CD4-positive, alpha-beta T cell treated with Interleukin-17A for 1 hour (primary cell): ENCODE results near the gene SUGP1.
A peak's percentile ranks its signal among the peaks of the same experiment; 100 is the strongest.
"Not testable (repeated sequence)": the region's sequence is repeated elsewhere in the genome, so short reads cannot be mapped to it uniquely, and the experiment has no call there.

Experiments used
- DNase-seq: peaks from one replicate; pipeline ENCODE4 v3.0.0-alpha.2; 2020

SUGP1 gene, protein sequence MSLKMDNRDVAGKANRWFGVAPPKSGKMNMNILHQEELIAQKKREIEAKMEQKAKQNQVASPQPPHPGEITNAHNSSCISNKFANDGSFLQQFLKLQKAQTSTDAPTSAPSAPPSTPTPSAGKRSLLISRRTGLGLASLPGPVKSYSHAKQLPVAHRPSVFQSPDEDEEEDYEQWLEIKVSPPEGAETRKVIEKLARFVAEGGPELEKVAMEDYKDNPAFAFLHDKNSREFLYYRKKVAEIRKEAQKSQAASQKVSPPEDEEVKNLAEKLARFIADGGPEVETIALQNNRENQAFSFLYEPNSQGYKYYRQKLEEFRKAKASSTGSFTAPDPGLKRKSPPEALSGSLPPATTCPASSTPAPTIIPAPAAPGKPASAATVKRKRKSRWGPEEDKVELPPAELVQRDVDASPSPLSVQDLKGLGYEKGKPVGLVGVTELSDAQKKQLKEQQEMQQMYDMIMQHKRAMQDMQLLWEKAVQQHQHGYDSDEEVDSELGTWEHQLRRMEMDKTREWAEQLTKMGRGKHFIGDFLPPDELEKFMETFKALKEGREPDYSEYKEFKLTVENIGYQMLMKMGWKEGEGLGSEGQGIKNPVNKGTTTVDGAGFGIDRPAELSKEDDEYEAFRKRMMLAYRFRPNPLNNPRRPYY

GRCh38 chr19:19320361-19321140, at the start of gene SUGP1, which contains the start of gene MAU2:
Gene SUGP1 (minus strand): TSS chr19:19320509. CDS start chr19:19320496, 13 bp downstream.
Gene MAU2 (plus strand): TSS chr19:19320829. CDS start chr19:19320860, 31 bp downstream.
- DNase-seq: peak; percentile 92

- DNase-seq: no peak
Observed at GRCh38 chr19:19368087-19368486, 47.8 kb upstream of the SUGP1 start.

GRCh38 chr19:19366434-19367396, 46.4 kb upstream of the SUGP1 start:
- peak; percentile 81 for DNase-seq

GRCh38 chr19:19362075-19362474, 41.8 kb upstream of the SUGP1 start:
- no peak for DNase-seq

DNA sequence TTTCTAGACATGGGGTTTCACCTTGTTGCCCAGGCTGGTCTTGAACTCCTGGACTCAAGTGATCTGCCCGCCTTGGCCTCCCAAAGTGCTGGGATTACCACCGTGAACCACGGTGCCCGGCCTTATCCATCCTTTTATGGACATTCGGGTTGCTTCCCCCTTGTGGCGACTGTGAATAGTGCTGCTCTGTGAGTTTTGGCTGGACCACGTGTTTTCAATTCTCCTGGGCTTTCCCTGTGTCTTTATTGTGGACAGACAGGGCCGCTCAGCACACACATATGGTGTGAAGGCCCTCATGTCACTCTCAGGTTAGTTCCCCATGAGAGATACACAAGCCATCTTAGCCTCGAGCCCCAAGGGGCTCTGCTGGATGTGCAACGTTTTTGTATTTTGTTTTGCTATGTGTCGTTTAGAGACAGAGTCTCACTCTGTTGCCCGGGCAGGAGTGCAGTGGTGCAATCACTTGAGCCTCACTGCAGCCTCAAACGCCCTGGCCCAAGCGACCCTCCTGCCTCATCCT, 40.8 kb upstream of the SUGP1 start:
- DNase-seq: peak; percentile 87

DNA sequence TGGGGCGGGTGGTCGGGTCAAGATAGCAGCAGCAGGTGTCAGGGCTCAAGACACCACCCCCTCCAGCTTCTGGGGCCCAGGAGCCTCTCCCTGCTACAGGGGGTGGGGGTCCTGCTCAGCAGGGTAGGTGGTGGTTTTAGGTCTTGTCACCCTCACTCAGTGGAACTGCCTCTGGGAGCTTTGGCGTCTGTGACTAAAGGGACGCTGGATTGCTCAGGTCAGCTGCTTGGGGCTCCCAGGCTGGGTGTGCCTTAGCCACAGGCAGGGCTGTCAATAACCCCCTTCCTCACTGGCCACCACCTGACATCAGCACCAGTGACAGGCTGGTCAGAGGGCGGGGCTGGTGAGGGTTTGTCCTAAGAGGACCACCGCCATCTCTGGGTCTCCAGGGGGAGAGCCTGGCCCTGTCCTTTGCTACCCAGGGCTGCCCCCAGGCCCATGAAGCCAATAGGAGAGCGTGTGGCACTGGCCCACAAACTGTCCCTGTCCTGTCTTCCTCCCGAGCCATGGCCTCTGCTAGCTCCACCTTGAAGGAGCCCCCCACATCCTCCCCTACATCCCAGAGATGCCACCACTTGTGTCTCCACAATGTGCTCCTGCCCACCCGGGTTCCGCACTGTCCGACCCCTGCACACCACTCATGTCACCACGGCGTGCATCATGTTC, 36.7 kb upstream of the SUGP1 start:
- DNase-seq: no peak

DNA sequence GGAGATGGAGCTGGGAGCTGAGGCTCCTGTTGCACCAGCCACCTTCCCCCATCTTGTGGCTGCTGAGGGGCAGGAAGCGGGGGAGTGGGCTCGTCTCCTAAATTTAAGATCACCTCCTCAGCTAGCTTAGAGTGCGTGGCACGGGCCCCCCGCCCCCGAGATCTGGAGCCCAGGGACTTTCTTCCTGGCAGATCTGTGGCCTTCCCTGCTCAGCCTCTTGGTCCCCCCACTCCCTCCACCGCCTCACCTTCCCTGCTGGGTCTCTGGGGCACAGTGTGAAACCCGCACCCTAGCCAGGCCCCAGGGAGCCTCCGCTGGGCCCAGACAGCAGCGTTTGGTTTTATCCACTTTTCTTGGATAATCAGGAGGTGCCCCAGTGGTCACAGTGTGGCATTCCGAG, 36.2 kb upstream of the SUGP1 start:
- no peak for DNase-seq

DNA sequence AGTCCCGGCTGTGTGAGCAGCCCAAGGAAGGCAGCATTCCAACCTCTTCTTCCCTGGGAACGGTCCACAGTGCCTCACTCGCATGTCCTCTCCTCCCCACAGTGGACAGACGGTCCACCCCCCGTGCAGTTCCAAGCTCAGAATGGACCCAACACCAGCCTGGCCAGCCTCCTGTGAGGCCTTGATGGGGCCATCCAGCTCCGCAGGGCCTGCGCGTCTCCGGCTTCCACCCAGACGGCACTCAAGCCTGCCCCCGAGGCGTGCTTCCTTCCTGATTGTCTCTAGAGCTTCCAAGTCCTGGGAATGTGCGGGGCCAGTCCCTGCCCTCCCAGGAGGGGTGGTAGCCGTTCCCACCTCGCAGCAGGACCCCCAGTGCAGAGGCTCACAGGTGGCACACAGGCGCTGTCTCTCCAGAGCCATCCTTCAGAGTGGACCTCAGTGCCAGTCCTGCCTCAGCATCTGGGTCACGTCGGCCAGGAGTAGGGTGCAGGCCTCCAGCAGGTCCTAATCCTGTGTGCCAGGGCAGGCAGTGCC, 35.4 kb upstream of the SUGP1 start:
- no peak for DNase-seq

DNA sequence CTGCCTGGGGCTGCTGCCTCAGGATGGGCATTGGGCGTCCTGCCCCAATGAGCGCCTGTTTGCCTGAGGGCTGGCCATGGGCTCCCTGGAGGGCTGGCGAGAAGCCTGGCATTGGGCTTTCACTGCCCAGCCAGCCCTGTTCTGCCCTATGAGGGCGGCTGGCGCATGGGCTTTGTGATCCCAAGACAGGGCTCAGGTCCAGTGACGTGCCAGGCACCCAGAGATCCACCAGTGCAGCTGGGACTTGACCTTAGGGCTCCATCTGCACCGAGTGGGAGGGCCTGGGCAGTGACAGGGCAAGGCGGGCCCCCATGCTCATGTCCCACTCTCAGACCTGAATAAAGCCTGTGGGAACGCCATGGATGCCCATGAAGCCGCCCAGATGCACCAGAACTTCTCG, 34.6 kb upstream of the SUGP1 start:
- DNase-seq: no peak

- DNase-seq: no peak
Observed at GRCh38 chr19:19354007-19354406, 33.7 kb upstream of the SUGP1 start.

GRCh38 chr19:19352823-19353222, 32.5 kb upstream of the SUGP1 start:
- DNase-seq: no peak

GRCh38 chr19:19350756-19351155, 30.4 kb upstream of the SUGP1 start:
- not testable (repeated sequence) for DNase-seq

- no peak for DNase-seq
Observed at GRCh38 chr19:19349365-19349764, 29.1 kb upstream of the SUGP1 start.

- DNase-seq: no peak
Observed at GRCh38 chr19:19348266-19348665, 28.0 kb upstream of the SUGP1 start.

DNA sequence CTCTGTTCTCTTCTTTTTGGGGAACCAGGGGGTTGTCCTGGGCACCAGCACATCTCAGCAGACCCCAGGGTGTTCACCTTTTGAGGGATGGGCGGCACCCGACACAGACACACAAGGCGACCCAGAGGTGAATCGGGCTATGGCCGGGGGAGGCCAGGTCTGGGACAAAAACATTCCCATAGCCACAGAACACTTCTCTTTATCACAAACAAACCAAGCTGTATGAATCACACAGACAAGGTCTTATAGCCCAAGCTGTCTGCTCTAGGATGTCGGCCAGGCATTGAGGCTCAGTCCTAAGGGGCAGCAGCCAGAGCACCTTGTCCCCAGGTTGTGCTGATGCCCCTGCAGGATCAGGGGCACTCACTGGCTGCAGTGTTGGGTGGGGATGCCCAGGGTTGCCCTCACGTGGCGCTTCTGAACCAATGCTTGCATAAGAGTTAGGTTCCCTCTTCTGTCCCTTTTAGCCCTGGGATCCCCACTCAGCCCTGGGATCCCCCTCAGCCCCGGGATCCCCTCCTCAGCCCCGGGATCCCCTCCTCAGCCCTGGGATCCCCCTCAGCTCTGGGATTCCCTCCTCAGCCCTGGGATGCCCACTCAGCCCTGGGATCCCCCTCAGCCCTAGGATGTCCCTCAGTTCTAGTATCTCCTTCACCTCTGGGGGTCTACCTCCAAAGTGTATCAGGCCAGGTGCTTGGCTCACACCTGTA, 27.2 kb upstream of the SUGP1 start:
- DNase-seq: no peak

DNA sequence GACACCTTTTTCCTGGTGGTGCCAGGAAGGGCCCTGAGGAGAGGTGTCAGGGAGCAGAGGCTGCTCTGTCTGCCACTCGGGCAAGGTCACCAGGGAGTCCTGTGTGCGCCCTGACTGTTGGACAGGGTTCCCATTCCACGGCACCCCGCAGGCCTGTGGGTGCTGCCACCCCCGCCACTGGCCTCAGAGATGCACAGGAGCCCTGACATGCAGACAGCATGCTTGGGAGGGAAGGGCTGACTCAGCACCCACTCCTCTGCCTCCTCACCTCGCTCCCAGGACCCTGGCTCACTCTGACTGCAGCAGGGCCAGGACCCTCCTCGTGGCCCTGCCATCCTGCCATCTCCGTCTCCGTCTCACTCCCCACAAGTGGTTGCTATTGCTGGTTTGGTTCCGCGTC, 25.7 kb upstream of the SUGP1 start:
- DNase-seq: no peak

DNA sequence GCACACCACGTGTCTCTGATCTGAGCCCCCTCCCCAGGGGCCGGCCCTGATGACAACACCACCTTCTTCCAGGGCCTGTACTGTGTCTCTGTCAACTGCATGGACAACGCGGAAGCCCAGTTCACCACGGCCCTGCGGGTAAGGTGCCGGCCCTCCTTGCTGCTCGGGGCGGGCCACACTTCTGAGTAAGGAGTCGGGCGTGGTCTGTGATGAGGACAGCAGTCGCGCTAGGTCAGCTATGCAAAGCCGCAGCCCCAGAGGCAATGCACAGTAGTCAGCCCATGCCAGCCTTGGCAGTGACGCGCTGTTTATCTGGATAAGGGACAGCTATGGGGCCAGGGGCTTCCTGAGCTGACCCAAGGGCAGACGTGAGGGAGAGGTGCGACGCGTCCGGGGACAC, 24.9 kb upstream of the SUGP1 start:
- no peak for DNase-seq

DNA sequence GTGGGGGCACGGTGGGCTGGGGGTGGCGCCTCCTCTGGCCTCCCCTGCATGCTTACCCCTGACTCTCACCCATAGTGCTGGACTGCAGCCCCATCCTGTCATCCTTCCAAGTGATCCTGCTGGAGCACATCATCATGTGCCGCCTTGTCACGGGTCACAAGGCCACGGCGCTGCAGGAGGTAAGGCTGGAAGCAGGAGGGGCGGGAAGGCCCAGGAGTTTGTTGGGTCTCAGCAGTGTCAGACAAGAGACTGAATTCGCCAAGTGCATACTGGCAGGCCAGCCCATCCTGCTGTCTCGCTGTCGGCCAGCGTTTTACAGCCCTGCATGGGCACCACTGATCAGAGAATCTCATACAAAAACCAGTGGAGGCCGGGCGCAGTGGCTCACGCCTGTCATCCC, 23.5 kb upstream of the SUGP1 start:
- no peak for DNase-seq

DNA sequence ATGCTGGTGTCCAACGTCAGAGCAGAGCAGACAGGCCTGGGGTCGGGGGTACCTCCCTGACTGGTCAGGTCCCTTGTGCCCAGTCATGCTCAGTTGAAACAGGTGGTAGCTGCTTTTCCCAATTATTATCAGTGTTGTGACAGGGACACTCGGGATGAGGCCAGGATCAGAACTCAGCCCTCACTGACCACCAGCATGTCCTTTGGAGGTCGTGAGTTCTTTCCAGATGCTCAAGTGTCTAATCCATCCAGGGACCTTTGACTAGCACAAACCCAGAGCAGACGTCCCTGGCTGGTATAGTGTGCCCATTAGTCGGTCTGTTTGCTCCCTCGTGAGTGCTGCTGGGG, 22.7 kb upstream of the SUGP1 start:
- no peak for DNase-seq
